Ascending aorta (tissue), 2 donors: ENCODE results near the gene GULP1. TPM values are rescaled to one million over a fixed set of nuclear protein-coding genes. Genes with fewer than 3 reads are reported as not detected.
A peak's percentile ranks its signal among the peaks of the same experiment; 100 is the strongest.
"Not testable (repeated sequence)": the region's sequence is repeated elsewhere in the genome, so short reads cannot be mapped to it uniquely, and the experiment has no call there.

ENCODE experiments used
- DNase-seq, 2 donors: peaks; one replicate each; pipeline ENCODE4 v3.0.0-alpha.2; 2019; ENCODE audit warnings: low spot score in 2 of 2
- H3K27ac ChIP-seq, 2 donors: fragments of 200-600 bp; sonication (generic); one replicate each; pipeline ENCODE4 v1.5.1; 2016 to 2017; ENCODE audit warnings: mild to moderate bottlenecking in 1 of 2
- H3K27me3 ChIP-seq: fragments of 200-600 bp; sonication (generic); one replicate; pipeline ENCODE4 v1.5.1; 2017
- H3K36me3 ChIP-seq, 2 donors: fragments of 200-600 bp; sonication (generic); one replicate each; pipeline ENCODE4 v1.5.1; 2016
- H3K4me1 ChIP-seq, 2 donors: fragments of 200-600 bp; sonication (generic); one replicate each; pipeline ENCODE4 v1.5.1; 2016 to 2017; ENCODE audit warnings: mild to moderate bottlenecking in 1 of 2
- H3K4me3 ChIP-seq, 2 donors: fragments of 200-600 bp; sonication (generic); one replicate each; pipeline ENCODE4 v1.5.1; 2016 to 2017; ENCODE audit warnings: mild to moderate bottlenecking in 1 of 2
- H3K9me3 ChIP-seq, 2 donors: fragments of 200-600 bp; sonication (generic); one replicate each; pipeline ENCODE4 v1.5.1; 2016
- intact Hi-C: fragments of 100-400 bp; cut with DNase I; formaldehyde crosslinking; loops from one replicate; pipeline ENCODE4 v1.15.1; 2023
- total RNA-seq: library from RNA; depleted of rRNA; stranded (reverse); fragments of >200 nt; gene quantifications from one replicate; pipeline ENCODE4 v1.1.0, GENCODE V29; 2016
- TF ChIP-seq, protein P1 (sequence below), 3 experiments: fragments of 200-600 bp in 2 of 3; fragments of 450-650 bp in 1 of 3; sonication (generic) in 2 of 3; IDR thresholded peaks; one replicate each; pipeline ENCODE4 v1.5.1; 2016 to 2019; ENCODE audit warnings: antibody characterized with exemption in 3 of 3, mild to moderate bottlenecking in 1 of 3, moderate library complexity in 1 of 3

Gene GULP1
- total RNA-seq, 1 donor from 2014 or later, result 67.8 TPM

DNA sequence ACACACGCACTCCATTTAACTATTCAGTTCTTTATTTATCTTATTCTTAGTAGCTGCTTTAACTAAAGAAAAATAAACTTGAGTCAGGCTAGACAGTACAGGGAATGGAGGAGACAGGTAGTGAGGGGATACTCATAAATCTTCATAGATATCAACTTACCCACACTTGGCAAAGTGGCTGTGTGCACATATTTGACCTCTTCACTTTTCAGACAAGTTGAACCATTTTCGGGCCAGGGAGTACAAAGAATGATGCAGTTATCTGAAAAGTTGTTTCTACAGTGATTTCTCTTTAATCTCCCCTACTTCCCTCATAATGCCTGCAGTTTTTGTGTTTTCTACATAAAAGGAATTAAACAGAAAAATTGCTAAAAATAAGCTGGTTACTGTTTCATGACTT, 307.5 kb downstream of the GULP1 start:
- intact Hi-C loops, result no loop called here
- H3K4me3 ChIP-seq, result peak overlapping the region in 1 of 2 donors; percentile 4
- peaks cover 0 to 3% of the 10 kb centered on the region in 2 donors for H3K4me1 ChIP-seq
- no peaks in the 10 kb centered on the region for H3K36me3 ChIP-seq
- TF ChIP-seq, protein P1, sequence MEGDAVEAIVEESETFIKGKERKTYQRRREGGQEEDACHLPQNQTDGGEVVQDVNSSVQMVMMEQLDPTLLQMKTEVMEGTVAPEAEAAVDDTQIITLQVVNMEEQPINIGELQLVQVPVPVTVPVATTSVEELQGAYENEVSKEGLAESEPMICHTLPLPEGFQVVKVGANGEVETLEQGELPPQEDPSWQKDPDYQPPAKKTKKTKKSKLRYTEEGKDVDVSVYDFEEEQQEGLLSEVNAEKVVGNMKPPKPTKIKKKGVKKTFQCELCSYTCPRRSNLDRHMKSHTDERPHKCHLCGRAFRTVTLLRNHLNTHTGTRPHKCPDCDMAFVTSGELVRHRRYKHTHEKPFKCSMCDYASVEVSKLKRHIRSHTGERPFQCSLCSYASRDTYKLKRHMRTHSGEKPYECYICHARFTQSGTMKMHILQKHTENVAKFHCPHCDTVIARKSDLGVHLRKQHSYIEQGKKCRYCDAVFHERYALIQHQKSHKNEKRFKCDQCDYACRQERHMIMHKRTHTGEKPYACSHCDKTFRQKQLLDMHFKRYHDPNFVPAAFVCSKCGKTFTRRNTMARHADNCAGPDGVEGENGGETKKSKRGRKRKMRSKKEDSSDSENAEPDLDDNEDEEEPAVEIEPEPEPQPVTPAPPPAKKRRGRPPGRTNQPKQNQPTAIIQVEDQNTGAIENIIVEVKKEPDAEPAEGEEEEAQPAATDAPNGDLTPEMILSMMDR (IDR thresholded peaks at IDR 0.05), result no peak
- H3K27ac ChIP-seq, result peak overlapping the region; percentile 73 to 77
- DNase-seq, result no peak
- no peaks in the 10 kb centered on the region for H3K27me3 ChIP-seq
- H3K9me3 ChIP-seq, result no peaks in the 10 kb centered on the region

- intact Hi-C loops, result no loop called here
- Histone ChIP-seq H3K27ac (peak overlapping the region; percentile 73 to 77), H3K9me3 (no peaks in the 10 kb centered on the region), H3K4me3 (no peak overlapping the region), H3K4me1 (peaks cover 0 to 3% of the 10 kb centered on the region in 2 donors), H3K27me3 (no peaks in the 10 kb centered on the region), H3K36me3 (no peaks in the 10 kb centered on the region)
- DNase-seq, result no peak
- TF ChIP-seq, protein P1 (IDR thresholded peaks at IDR 0.05), result no peak
Observed at GRCh38 chr2:188600536-188601210, 309.0 kb downstream of the GULP1 start.

- no peak overlapping the region for H3K27ac ChIP-seq
- TF ChIP-seq, protein P1 (IDR thresholded peaks at IDR 0.05), result no peak
- H3K27me3 ChIP-seq, result no peaks in the 10 kb centered on the region
- DNase-seq, result no peak
- H3K36me3 ChIP-seq, result no peaks in the 10 kb centered on the region
- intact Hi-C loops, result no loop called here
- peaks cover 0 to 3% of the 10 kb centered on the region in 2 donors for H3K4me1 ChIP-seq
- no peaks in the 10 kb centered on the region for H3K9me3 ChIP-seq
- no peak overlapping the region for H3K4me3 ChIP-seq
Observed at GRCh38 chr2:188601391-188601790, 309.7 kb downstream of the GULP1 start.

- DNase-seq, result no peak
- intact Hi-C loops, result no loop called here
- no peak overlapping the region for H3K4me3 ChIP-seq
Observed at GRCh38 chr2:188601927-188602326, 310.3 kb downstream of the GULP1 start.

DNA sequence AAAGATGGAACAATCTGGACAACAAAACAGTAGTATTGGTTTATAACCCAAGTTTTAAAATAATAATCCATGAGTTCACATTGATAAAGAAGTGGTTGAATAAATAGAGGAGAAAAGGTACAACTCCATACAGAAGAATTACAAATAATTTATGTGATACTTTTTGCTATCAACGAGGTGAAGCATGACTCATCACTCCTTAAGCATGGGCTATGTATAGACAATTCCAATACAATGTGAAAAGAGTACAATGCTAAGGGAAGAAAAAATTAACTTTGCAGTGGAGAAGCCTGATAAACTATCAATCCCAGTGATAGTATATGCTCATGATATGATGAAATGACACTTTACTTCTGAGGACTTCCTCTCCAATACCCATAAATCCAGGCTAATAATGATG, 312.9 kb downstream of the GULP1 start:
- no peaks in the 10 kb centered on the region for H3K36me3 ChIP-seq
- intact Hi-C loops, result no loop called here
- H3K27me3 ChIP-seq, result no peaks in the 10 kb centered on the region
- DNase-seq, result no peak
- H3K9me3 ChIP-seq, result no peaks in the 10 kb centered on the region
- peaks cover 3% of the 10 kb centered on the region in 2 donors for H3K4me1 ChIP-seq
- TF ChIP-seq, protein P1 (IDR thresholded peaks at IDR 0.05), result no peak
- H3K27ac ChIP-seq, result no peak overlapping the region
- H3K4me3 ChIP-seq, result no peak overlapping the region

More at GRCh38 chr2:188601927-188602326, 310.3 kb downstream of the GULP1 start:
- H3K27ac ChIP-seq, result no peak overlapping the region
- TF ChIP-seq, protein P1 (IDR thresholded peaks at IDR 0.05), result no peak
- no peaks in the 10 kb centered on the region for H3K36me3 ChIP-seq
- H3K27me3 ChIP-seq, result no peaks in the 10 kb centered on the region
- no peaks in the 10 kb centered on the region for H3K9me3 ChIP-seq
- H3K4me1 ChIP-seq, result peaks cover 0 to 3% of the 10 kb centered on the region in 2 donors

DNA sequence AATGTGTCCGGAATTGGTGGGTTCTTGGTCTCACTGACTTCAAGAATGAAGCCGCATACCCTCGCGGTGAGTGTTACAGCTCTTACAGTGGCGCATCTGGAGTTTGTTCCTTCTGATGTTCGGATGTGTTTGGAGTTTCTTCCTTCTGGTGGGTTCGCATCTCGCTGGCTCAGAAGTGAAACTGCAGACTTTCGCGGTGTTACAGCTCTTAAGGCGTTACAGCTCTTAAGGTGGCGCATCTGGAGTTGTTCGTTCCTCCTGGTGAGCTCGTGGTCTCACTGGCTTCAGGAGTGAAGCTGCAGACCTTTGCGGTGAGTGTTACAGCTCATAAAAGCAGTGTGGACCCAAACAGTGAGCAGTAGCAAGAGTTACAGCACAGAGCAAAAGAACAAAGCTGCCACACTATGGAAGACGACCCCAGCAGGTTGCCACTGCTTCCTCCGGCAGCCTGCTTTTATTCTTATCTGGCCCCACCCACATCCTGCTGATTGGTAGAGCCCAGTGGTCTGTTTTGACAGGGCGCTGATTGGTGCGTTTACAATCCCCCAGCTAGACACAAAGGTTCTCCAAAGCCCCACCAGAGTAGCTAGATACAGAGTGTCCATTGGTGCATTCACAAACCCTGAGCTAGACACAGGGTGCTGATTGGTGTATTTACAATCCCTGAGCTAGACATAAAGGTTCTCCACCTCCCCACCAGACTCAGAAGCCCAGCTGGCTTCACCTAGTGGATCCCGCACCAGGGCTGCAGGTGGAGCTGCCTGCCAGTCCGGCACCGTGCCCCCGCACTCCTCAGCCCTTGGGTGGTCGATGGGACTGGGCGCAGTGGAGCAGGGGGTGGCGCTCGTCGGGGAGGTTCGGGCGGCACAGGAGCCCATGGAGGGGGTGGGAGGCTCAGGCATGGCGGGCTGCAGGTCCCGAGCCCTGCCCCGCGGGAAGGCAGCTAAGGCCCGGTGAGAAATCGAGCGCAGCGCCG, 314.2 kb downstream of the GULP1 start:
- H3K4me3 ChIP-seq, H3K27ac ChIP-seq, H3K4me1 ChIP-seq, H3K9me3 ChIP-seq, H3K27me3 ChIP-seq, intact Hi-C loops, H3K36me3 ChIP-seq, DNase-seq: not testable (repeated sequence)

DNA sequence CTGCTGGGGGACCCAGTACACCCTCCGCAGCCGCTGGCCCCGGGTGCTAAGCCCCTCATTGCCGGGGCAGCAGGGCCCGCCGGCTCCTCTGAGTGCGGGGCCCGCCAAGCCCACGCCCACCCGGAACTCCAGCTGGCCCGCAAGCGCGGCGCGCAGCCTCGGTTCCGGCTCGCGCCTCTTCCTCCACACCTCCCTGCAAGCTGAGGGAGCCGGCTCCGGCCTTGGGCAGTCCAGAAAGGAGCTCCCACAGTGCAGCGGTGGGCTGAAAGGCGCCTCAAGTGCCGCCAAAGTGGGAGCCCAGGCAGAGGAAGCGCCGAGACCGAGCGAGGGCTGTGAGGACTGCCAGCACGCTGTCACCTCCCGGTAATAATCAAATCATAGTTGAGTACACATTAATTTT, 314.9 kb downstream of the GULP1 start:
- H3K4me1 ChIP-seq, intact Hi-C loops, H3K4me3 ChIP-seq, H3K27ac ChIP-seq, H3K27me3 ChIP-seq, DNase-seq, H3K36me3 ChIP-seq, H3K9me3 ChIP-seq: not testable (repeated sequence)
